GM13976 (cell line): ENCODE measurements around the gene DOK5.

ENCODE experiments used
- DNase-seq: peaks from one replicate; pipeline ENCODE4 v3.0.0; 2012; ENCODE audit warnings: low spot score
- in situ Hi-C: fragments of 300-500 bp; cut with MboI; formaldehyde crosslinking; loops from one replicate; pipeline ENCODE4 v1.12.0; 2022; ENCODE audit warnings: low sequenced_read_pairs, mixed read lengths, inconsistent platforms; ENCODE audit not compliant: unreplicated experiment
- TF ChIP-seq, protein P1 (sequence below): IDR thresholded peaks from 2 replicates; pipeline ENCODE4 v1.5.1; 2012; ENCODE audit warnings: borderline replicate concordance, mild to moderate bottlenecking; ENCODE audit not compliant: insufficient read depth; ENCODE audit errors: extremely low read depth, missing control alignments, control extremely low read depth

Gene DOK5

GRCh38 chr20:54640800-54641199 lies 165.4 kb downstream of the DOK5 start:
- in situ Hi-C loops, result loop anchor here (25.0 kb wide), 1 partner anchor 528 kb away; no protein-coding TSS in a partner anchor
- TF ChIP-seq, protein P1, sequence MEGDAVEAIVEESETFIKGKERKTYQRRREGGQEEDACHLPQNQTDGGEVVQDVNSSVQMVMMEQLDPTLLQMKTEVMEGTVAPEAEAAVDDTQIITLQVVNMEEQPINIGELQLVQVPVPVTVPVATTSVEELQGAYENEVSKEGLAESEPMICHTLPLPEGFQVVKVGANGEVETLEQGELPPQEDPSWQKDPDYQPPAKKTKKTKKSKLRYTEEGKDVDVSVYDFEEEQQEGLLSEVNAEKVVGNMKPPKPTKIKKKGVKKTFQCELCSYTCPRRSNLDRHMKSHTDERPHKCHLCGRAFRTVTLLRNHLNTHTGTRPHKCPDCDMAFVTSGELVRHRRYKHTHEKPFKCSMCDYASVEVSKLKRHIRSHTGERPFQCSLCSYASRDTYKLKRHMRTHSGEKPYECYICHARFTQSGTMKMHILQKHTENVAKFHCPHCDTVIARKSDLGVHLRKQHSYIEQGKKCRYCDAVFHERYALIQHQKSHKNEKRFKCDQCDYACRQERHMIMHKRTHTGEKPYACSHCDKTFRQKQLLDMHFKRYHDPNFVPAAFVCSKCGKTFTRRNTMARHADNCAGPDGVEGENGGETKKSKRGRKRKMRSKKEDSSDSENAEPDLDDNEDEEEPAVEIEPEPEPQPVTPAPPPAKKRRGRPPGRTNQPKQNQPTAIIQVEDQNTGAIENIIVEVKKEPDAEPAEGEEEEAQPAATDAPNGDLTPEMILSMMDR, result no peak
- no peak for DNase-seq

- no peak for DNase-seq
- TF ChIP-seq, protein P1, result no peak
- in situ Hi-C loops, result loop anchor here (25.0 kb wide), 1 partner anchor 531 kb away; no protein-coding TSS in a partner anchor
Observed at GRCh38 chr20:54642864-54643667, 167.7 kb downstream of the DOK5 start.

DNA sequence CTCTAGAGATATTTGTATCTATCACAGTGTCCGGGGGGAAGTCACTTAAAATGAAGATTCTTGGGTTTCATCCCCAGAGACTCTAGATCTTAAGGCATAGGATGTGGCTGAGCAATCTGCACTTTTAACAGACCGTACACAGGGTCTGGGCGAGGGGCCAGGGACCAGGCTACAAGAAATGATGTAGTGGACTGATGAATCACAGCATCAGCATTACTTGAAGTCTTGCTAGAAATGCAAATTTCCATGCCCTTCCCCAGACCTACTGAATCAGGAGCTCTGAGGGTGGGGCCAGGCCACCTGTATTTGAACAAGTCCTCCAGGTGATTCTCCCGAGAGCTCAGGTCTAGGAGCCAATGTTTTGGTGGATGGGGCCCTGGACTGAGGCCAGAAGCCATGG lies 168.4 kb downstream of the DOK5 start:
- in situ Hi-C loops, result loop anchor here (25.0 kb wide), 1 partner anchor 531 kb away; no protein-coding TSS in a partner anchor
- DNase-seq, result no peak
- TF ChIP-seq, protein P1, result no peak

DNA sequence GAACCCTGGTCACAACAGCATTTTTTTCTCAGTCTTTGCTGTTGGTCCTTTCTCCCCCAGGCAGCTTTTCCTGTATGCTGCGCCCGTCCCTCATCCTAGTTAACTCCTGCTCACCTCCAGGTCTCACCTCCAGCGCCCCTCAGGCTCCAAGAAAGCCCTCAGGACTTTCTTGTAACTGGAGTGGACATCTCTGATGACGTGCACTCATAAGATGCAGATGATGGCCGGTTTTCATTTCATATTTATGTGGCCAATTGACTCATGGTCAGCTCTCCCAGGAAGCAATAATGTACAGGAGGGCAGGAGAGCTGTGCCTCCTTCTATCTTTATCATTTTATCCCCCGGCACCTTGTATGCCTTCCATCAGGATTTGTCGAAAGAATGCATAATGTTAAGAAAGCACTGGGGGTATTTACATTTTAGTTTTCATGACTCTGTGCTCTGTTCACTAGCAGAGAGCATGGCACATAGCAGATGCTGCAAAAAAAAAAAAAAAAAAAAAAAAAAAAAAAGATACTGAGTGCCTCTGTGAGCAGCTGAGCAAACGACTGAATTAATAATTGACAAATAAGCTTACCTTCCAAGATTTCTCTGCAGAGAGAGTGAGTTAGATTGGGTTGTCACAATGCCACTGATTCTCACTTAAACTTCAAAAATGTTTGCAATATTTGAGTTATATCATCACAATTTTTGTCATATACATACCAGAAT lies 170.2 kb downstream of the DOK5 start:
- TF ChIP-seq, protein P1, result no peak
- no peak for DNase-seq
- in situ Hi-C loops, result loop anchor here (25.0 kb wide), 1 partner anchor 533 kb away; no protein-coding TSS in a partner anchor

DNA sequence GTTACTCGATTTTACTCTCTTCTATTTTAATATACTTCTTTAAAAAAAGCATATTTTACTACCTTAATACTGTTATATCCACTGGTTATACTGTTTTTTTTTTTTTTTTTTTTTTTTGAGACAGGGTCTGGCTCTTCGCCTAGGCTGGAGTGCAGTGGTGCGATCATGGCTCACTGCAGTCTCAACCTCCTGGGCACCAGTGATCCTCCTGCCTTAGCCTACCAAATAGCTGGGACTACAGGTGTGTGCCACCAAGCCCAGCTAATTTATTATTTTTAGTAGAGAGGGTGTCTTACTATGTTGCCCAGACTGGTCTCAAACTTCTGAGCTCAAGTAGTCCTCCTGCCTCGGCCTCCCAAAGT lies 170.7 kb downstream of the DOK5 start:
- TF ChIP-seq, protein P1, result no peak
- DNase-seq, result no peak
- in situ Hi-C loops, result loop anchor here (25.0 kb wide), 1 partner anchor 534 kb away; no protein-coding TSS in a partner anchor

GRCh38 chr20:54648421-54649142 lies 173.2 kb downstream of the DOK5 start:
- TF ChIP-seq, protein P1, result no peak
- no peak for DNase-seq
- in situ Hi-C loops, result loop anchor here (25.0 kb wide), 1 partner anchor 536 kb away; no protein-coding TSS in a partner anchor
